Spleen (tissue), 11 donors: Measurements from ENCODE around the gene GRIN2B. TPM values are rescaled to one million over a fixed set of nuclear protein-coding genes. Genes with fewer than 3 reads are reported as not detected.

Experiments used
- DNase-seq: peaks from one replicate; pipeline ENCODE4 v3.0.0-alpha.2; 2020
- H3K27ac ChIP-seq, 8 donors: fragments of 200-600 bp; sonication (generic) in 7 of 8; 1 replicate in 4 of 8; 2 replicates in 4 of 8; pipeline versions ENCODE4 v1.5.0 to v1.8.0; 2016 to 2021; ENCODE audit warnings: inconsistent platforms in 4 of 8, mild to moderate bottlenecking in 4 of 8, moderate library complexity in 1 of 8
- H3K27me3 ChIP-seq, 7 donors: fragments of 200-600 bp; sonication (generic) in 6 of 7; replicated peaks in 1 of 7; 1 replicate in 4 of 7; 2 replicates in 3 of 7; pipeline versions ENCODE4 v1.5.0 to v1.8.0; 2016 to 2021; ENCODE audit warnings: inconsistent platforms in 3 of 7, mild to moderate bottlenecking in 1 of 7
- H3K36me3 ChIP-seq, 6 donors: fragments of 200-600 bp; sonication (generic) in 5 of 6; 1 replicate in 4 of 6; 2 replicates in 2 of 6; pipeline versions ENCODE4 v1.5.0 to v1.8.0; 2016 to 2021; ENCODE audit warnings: inconsistent platforms in 2 of 6
- H3K4me1 ChIP-seq, 6 donors: fragments of 200-600 bp; sonication (generic) in 5 of 6; 1 replicate in 3 of 6; 2 replicates in 3 of 6; pipeline versions ENCODE4 v1.5.0 to v1.8.0; 2016 to 2021; ENCODE audit warnings: inconsistent platforms in 3 of 6
- H3K4me3 ChIP-seq, 8 donors: fragments of 200-600 bp; sonication (generic) in 7 of 8; 1 replicate in 4 of 8; 2 replicates in 4 of 8; pipeline versions ENCODE4 v1.5.0 to v1.8.0; 2016 to 2021; ENCODE audit warnings: inconsistent platforms in 4 of 8, mild to moderate bottlenecking in 4 of 8, moderate library complexity in 2 of 8
- H3K9me3 ChIP-seq, 8 donors: fragments of 200-600 bp; sonication (generic) in 7 of 8; 1 replicate in 4 of 8; 2 replicates in 4 of 8; pipeline versions ENCODE4 v1.5.0 to v1.8.0; 2016 to 2021; ENCODE audit warnings: inconsistent platforms in 4 of 8
- CTCF ChIP-seq, 11 experiments: fragments of 200-600 bp in 7 of 11; fragments of 450-650 bp in 4 of 11; sonication (generic) in 4 of 11; IDR thresholded peaks in 8 of 11; conservative IDR thresholded peaks in 3 of 11; 1 replicate in 7 of 11; 2 replicates in 4 of 11; pipeline versions ENCODE4 v1.4.0 to v1.8.0; 2016 to 2021; ENCODE audit warnings: antibody characterized with exemption in 11 of 11, inconsistent platforms in 4 of 11, mild to moderate bottlenecking in 1 of 11
- POLR2A ChIP-seq, 3 donors: fragments of 450-650 bp; IDR thresholded peaks; one replicate each; pipeline ENCODE4 v1.5.1; 2017; ENCODE audit warnings: antibody characterized with exemption in 3 of 3, mild to moderate bottlenecking in 1 of 3
- POLR2AphosphoS5 ChIP-seq, 3 donors: sonication (generic); formaldehyde crosslinking; IDR thresholded peaks; one replicate each; pipeline ENCODE4 v1.5.1; 2017; ENCODE audit warnings: antibody characterized with exemption in 3 of 3
- WGBS, 5 donors: extraction: QIAGEN DNeasy Blood & Tissue Kit in 3 of 5; methylation state at CpG; one replicate each; pipeline versions ENCODE4 v1.1.5 to v1.1.7; 2013 to 2018; 5-methylcytosine and 5-hydroxymethylcytosine counted together
- intact Hi-C: fragments of 100-400 bp; cut with DNase I; formaldehyde crosslinking; loops from one replicate; pipeline ENCODE4 v1.15.0; 2023; ENCODE audit warnings: low total_unique reads
- polyA plus RNA-seq, 3 donors: library from polyadenylated mRNA; stranded (reverse); fragments of 200-250 nt; gene quantifications; one replicate each; pipeline ENCODE4 v1.2.1, GENCODE V29; 2013
- total RNA-seq, 7 donors: library from RNA; depleted of rRNA in 3 of 7; stranded (reverse); fragments of >200 nt in 3 of 7; fragmentation: NEBNext Ultra II Directional in 4 of 7; extraction: Animal tissue kit (Norgen Biotek cat#: 25700) in 4 of 7; gene quantifications; one replicate each; pipeline versions ENCODE4 v1.1.0 to v1.2.1, GENCODE V29; 2016 to 2021
- donor health status: healthy with polysubstance abuse.
- donor health status: DM: no; HTN: no; CAD: no; lungs with moderate emphysema.
- donor health status: DM: no; HTN: no; CAD: no.
- donor health status: Bipolar disorder and iron deficiency.
- donor health status: healthy.
- donor health status: DM: no; HTN: no; CAD: no.
- donor health status: DM: yes; HTN: yes; CAD: no.

GRIN2B gene
- total and polyA plus RNA-seq, 10 donors: under 0.01 to 1.1 (median 0.06) TPM; not detected in 1

DNA sequence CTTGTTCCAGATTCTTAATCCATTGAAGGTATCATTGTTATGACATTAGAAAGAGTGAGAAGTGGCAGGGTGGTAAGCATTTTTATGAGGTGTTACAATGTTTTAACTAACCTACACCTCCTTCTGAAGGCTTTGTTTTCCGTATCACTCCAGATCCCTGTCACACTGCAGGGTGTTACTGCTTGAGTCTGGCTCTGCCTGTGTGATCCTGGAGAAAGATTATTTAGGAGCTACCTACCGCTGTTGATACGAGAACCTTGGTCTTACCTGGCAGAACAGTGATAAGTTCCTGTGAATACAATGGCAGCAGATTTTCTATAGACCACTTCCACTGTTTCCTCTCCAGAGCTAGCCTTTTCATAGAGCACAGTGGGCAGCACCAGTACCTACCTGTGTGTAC is 36.2 kb downstream of the GRIN2B start:
- no peak overlapping the region for H3K4me3 ChIP-seq
- no peak overlapping the region for H3K27ac ChIP-seq
- no peaks in the 10 kb centered on the region for H3K9me3 ChIP-seq
- peaks cover 0 to 27% (median 0%) of the 10 kb centered on the region in 7 donors for H3K27me3 ChIP-seq
- no peaks in the 10 kb centered on the region for H3K36me3 ChIP-seq
- DNase-seq: no peak
- WGBS, 5 donors: 74 to 85% (median 80%) methylated on average over 3 of the region's 3 CpGs
- intact Hi-C loops: no loop called here
- TF ChIP-seq CTCF (IDR thresholded peaks at IDR 0.05 in 8 of 11, conservative IDR thresholded peaks at IDR 0.05 in 3 of 11): no peak
- no peak for TF ChIP-seq POLR2AphosphoS5 (IDR thresholded peaks at IDR 0.05)
- no peak for TF ChIP-seq POLR2A (IDR thresholded peaks at IDR 0.05)
- H3K4me1 ChIP-seq: no peaks in the 10 kb centered on the region

- WGBS, 5 donors: 30 to 47% (median 44%) methylated on average over 3 of the region's 3 CpGs
- peaks cover 0 to 14% (median 9%) of the 10 kb centered on the region in 8 donors for H3K9me3 ChIP-seq
- no peak overlapping the region for H3K27ac ChIP-seq
- H3K27me3 ChIP-seq: peaks cover 0 to 22% (median 0%) of the 10 kb centered on the region in 7 donors
- no peak for DNase-seq
- intact Hi-C loops: no loop called here
- TF ChIP-seq POLR2AphosphoS5 (IDR thresholded peaks at IDR 0.05) (no peak), CTCF (IDR thresholded peaks at IDR 0.05 in 8 of 11, conservative IDR thresholded peaks at IDR 0.05 in 3 of 11) (no peak), POLR2A (IDR thresholded peaks at IDR 0.05) (no peak)
- H3K4me1 ChIP-seq: no peaks in the 10 kb centered on the region
- no peaks in the 10 kb centered on the region for H3K36me3 ChIP-seq
- H3K4me3 ChIP-seq: no peak overlapping the region
Measured at GRCh38 chr12:13942826-13943225, 38.6 kb downstream of the GRIN2B start.

DNA sequence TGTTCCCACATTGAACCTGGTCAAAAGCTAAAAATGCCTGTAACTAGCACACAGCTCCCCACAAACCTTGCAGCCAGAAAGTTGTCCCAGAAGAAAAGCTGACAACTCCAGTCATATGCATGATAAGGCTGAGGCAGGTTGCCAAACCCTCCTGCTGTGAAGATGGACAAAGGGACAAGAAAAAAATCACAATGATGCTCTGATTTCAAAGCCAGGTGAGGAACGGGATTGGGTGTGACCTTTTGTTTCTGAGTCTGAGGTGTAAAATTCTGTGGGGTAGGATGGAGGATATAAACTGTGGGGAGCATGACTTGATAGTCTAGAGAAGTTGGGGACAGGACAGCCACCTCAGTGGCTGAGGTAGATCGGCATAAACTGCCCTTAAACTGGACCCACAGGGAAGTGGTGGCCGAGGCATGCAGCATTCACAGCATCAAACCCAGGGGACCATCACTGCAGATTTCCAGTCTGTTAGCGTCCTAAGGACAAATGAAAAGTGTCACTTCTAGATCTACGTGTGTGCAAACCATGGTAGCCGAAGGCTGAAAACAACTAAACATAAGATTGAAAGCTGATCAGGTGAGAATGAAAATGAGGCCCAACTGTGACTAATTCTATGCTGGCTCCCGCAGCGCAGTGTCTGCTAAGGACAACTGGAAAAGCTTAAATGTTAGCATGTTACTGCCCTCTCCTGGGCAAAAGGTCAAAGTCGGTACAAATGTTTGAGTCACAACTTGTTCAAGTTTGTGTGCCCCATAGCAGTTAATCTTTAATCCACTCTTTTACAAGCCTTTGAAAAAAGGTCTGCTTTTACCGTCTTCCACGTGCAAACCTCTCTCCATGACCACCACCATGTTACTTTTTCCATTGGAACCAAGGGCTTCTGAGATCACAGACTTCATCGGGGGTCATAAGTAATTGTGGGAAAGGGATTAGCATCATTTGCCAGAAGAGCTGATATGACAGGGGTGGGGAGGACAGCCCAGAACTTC is 39.8 kb downstream of the GRIN2B start:
- Histone ChIP-seq H3K27me3 (peaks cover 0 to 22% (median 0%) of the 10 kb centered on the region in 7 donors), H3K9me3 (peaks cover 0 to 26% (median 22%) of the 10 kb centered on the region in 8 donors), H3K27ac (no peak overlapping the region), H3K36me3 (no peaks in the 10 kb centered on the region), H3K4me3 (no peak overlapping the region), H3K4me1 (no peaks in the 10 kb centered on the region)
- DNase-seq: no peak
- intact Hi-C loops: no loop called here
- 25 to 37% (median 30%) methylated on average over 12 of the region's 12 CpGs for WGBS, 5 donors
- TF ChIP-seq POLR2A (IDR thresholded peaks at IDR 0.05) (no peak), CTCF (IDR thresholded peaks at IDR 0.05 in 8 of 11, conservative IDR thresholded peaks at IDR 0.05 in 3 of 11) (peak in 2 of 11 experiments; percentile 4 to 8)

GRCh38 chr12:13940335-13940865 is 41.0 kb downstream of the GRIN2B start:
- Histone ChIP-seq H3K36me3 (no peaks in the 10 kb centered on the region), H3K9me3 (peaks cover 0 to 36% (median 28%) of the 10 kb centered on the region in 8 donors), H3K4me1 (no peaks in the 10 kb centered on the region), H3K27ac (no peak overlapping the region), H3K27me3 (peaks cover 0 to 22% (median 0%) of the 10 kb centered on the region in 7 donors), H3K4me3 (no peak overlapping the region)
- WGBS, 5 donors: 73 to 87% (median 84%) methylated on average over 7 of the region's 7 CpGs
- TF ChIP-seq POLR2A (IDR thresholded peaks at IDR 0.05): no peak
- TF ChIP-seq POLR2AphosphoS5 (IDR thresholded peaks at IDR 0.05): no peak
- no peak for TF ChIP-seq CTCF (IDR thresholded peaks at IDR 0.05 in 8 of 11, conservative IDR thresholded peaks at IDR 0.05 in 3 of 11)
- DNase-seq: no peak
- intact Hi-C loops: no loop called here
